ENCODE data around the gene DAB1.

The DAB1 gene

GRCh38 chr1:57109883-57110282 lies 314.0 kb downstream of the DAB1 start:
- DNase-seq (ENCODE audit: extremely low read depth, low read depth) = no peak
- no peak overlapping the region for H3K4me3 ChIP-seq (replicated peaks; ENCODE audit: low read depth, low read length)
- TF ChIP-seq CTCF (IDR thresholded peaks at IDR 0.05; ENCODE audit: low read depth, low read length, missing control alignments) = no peak

GRCh38 chr1:57109247-57109646 lies 314.6 kb downstream of the DAB1 start:
- no peak for TF ChIP-seq CTCF (IDR thresholded peaks at IDR 0.05; ENCODE audit: low read depth, low read length, missing control alignments)
- H3K4me3 ChIP-seq (replicated peaks; ENCODE audit: low read depth, low read length) = no peak overlapping the region
- no peak for DNase-seq (ENCODE audit: extremely low read depth, low read depth)

DNA sequence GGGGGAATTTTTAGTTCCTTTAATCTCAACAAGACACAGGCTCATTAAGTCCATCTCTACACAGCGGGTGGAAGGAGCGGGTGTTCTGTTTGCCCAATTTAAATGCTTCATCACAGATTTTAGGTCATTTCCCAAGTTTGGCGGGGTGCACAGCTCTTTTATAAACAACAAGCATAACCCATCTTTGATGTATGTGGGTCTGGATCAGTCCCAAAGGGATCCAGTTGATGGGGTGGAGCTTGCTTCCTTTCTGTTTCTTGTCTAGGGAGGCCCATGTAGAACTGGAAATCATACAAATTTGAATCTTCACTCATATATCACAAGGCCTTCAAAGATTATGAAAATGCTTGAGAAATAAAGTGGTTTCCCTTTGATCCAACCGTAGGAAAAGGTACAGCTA lies 317.6 kb downstream of the DAB1 start:
- TF ChIP-seq CTCF (IDR thresholded peaks at IDR 0.05; ENCODE audit: low read depth, low read length, missing control alignments) = no peak
- no peak for DNase-seq (ENCODE audit: extremely low read depth, low read depth)
- no peak overlapping the region for H3K4me3 ChIP-seq (replicated peaks; ENCODE audit: low read depth, low read length)

DNA sequence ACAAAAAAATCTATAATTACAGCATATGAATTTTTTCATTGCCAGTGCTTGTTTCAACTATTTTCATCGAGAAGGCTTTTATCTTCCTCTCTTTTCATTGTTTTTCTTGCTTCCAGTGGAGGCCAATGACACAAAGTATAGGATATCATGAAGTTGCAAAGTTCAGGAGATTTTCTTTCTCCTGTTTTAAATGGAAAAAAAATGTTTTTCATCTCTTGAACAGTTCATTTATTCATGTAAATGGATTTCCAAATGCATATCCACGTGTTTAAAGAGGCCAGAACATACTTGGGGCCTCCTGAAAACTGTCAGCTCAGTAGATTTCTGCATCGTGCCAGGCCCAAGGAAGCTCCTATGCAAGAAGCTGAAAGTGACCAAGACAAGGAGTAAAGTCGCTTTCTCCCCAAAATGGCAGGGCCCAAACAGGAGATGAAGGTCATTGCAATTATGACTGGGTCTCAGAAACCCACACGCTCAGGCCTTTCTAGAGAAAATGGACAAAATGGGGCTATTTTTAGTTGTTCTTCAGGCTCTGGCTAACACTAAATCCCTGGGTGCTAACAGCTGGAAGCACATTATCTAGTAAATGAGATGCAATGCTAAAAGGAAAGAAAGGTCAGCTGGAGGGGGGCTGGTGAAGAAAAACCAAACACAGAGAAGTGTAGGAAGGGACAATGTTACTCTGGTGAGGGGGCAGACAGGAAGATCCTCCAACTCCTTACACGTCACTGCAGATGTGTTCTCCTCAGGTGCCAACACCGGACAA lies 321.1 kb downstream of the DAB1 start:
- TF ChIP-seq CTCF (IDR thresholded peaks at IDR 0.05; ENCODE audit: low read depth, low read length, missing control alignments) = no peak
- DNase-seq (ENCODE audit: extremely low read depth, low read depth) = no peak
- H3K4me3 ChIP-seq (replicated peaks; ENCODE audit: low read depth, low read length) = no peak overlapping the region

DNA sequence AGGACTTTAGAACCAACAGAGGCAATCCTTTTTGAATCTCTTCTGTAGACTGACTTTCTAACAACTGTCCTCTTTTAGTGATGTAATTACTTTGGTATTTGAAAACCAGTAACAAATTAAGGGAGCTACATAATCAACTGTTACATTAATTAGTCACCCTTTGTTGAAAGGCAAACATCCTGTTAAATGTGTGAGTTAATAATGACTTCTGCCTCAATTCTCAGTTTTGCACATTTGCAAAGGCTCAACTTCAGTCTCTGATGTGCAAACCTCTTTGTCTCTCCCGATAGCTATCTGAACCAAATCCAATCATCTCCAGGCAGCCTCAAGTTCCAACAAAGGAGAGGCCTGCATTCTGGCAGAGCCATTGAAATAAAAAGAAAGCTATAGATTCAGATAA lies 322.7 kb downstream of the DAB1 start:
- no peak for TF ChIP-seq CTCF (IDR thresholded peaks at IDR 0.05; ENCODE audit: low read depth, low read length, missing control alignments)
- DNase-seq (ENCODE audit: extremely low read depth, low read depth) = no peak
- no peak overlapping the region for H3K4me3 ChIP-seq (replicated peaks; ENCODE audit: low read depth, low read length)

GRCh38 chr1:57094749-57095148 lies 329.1 kb downstream of the DAB1 start:
- TF ChIP-seq CTCF (IDR thresholded peaks at IDR 0.05; ENCODE audit: low read depth, low read length, missing control alignments) = no peak
- DNase-seq (ENCODE audit: extremely low read depth, low read depth) = no peak
- no peak overlapping the region for H3K4me3 ChIP-seq (replicated peaks; ENCODE audit: low read depth, low read length)

DNA sequence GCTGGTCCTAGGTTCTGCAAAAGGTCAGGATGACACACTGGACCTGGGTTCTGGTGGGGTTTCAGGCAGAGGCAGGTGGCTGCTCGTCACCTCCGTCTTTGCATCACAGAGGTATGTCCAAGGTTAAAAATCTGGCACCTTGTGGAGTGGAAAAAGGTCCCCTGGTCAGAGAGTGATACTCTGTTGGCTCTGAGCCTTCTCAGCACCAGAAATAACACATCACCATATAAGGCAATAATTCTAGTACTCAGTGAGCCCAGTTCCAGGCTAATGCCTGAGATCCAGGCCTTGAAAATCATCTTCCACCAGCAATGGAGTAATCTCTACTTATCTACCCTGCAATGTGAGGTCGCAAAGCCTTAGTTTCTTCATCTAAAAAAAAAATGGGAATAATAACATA lies 330.7 kb downstream of the DAB1 start:
- no peak overlapping the region for H3K4me3 ChIP-seq (replicated peaks; ENCODE audit: low read depth, low read length)
- DNase-seq (ENCODE audit: extremely low read depth, low read depth) = no peak
- TF ChIP-seq CTCF (IDR thresholded peaks at IDR 0.05; ENCODE audit: low read depth, low read length, missing control alignments) = no peak
